HG03565 (cell line): ENCODE results near the gene GYPE.
"Not testable (repeated sequence)": the region's sequence is repeated elsewhere in the genome, so short reads cannot be mapped to it uniquely, and the experiment has no call there.

Experiments
- ATAC-seq: cut with Tn5 transposase; IDR thresholded peaks from one replicate; pipeline ENCODE4 v1.9.1; 2021; ENCODE audit warnings: mild to moderate bottlenecking, moderate library complexity; ENCODE audit not compliant: unreplicated experiment

Gene GYPE

DNA sequence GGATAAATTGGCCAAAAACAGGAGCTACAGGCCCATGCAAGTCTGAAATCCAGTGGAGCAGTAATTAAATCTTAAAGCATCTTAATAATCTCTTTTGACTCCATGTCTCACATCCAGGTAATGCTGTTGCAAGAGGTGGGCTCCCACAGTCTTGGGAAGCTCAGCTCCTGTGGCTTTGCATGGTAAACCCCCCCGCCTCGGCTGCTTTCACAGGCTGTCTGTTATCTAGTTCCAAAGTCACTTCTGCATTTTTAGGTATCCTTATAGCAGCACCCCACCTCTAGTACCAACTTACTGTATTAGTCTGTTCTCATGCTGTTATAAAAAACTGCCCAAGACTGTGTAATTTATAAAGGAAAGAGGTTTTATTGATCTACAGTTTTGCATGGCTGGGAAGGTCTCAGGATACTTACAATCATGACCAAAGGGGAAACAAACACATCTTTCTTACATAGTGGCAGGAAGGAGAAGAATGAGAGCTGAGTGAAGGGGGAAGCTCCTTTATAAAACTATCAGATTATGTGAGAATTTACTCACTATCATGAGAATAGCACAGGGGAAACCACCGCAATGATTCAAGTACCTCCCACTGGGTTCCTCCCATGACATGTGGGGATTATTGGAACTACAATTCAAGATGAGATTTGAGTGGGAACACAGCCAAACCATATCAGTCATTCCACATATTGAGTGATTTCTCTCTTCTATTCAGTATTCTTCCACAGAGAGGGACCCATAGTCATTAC lies 34.7 kb downstream of the GYPE start:
- ATAC-seq = not testable (repeated sequence)

DNA sequence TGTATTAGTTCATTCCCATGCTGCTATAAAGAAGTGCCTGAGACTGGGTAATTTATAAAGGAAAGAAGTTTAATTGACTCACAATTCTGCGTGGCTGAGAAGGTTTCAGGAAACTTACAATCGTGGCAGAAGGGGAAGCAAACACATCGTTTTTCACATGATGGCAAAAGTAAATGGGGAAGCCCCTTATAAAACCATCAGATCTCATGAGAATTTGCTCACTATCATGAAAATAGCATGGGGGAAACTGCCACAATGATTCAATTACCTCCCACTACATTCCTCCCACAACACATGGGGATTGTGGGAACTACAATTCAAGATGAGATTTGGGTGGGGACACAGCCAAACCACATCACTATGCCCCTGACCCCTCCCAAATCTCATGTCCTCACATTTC lies 35.4 kb downstream of the GYPE start:
- not testable (repeated sequence) for ATAC-seq

DNA sequence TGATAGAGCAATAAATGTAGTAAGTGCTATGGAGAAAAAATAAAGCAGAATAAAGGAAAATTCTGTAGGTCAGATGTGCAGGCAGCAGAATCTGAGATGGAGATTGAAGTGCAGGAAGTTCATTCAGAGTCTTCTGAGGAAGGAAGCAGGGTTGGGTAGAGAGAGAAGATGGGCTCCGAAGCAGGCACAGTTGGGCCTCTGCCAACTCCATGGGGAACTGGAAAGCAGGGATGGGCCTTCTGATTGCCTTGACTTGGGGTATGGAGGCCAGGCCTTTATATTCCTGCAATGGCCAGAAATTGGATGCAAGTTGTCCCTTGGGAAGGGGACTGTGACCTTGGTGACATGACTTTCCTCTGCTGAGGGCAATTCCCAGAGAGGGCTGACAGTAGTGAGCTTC lies 42.6 kb downstream of the GYPE start:
- ATAC-seq = not testable (repeated sequence)

DNA sequence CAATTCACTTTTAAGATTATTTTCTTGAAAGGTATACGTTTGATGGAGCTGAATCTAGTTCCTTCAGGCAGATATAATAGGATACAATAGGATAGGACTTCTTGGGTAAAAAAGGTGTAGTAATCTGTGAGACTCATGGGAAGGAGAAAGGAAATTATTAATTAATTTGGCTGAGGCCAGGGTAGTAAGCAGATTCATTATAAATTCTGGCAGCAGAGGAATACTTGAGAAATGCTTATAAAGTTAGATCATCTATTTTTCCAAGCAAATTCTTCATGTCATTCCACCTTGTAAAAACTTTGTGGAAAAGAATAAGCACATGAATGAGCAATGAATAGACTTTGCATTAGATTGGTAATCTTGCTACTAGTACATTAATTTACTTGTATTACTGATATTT lies 46.9 kb downstream of the GYPE start:
- no peak for ATAC-seq

DNA sequence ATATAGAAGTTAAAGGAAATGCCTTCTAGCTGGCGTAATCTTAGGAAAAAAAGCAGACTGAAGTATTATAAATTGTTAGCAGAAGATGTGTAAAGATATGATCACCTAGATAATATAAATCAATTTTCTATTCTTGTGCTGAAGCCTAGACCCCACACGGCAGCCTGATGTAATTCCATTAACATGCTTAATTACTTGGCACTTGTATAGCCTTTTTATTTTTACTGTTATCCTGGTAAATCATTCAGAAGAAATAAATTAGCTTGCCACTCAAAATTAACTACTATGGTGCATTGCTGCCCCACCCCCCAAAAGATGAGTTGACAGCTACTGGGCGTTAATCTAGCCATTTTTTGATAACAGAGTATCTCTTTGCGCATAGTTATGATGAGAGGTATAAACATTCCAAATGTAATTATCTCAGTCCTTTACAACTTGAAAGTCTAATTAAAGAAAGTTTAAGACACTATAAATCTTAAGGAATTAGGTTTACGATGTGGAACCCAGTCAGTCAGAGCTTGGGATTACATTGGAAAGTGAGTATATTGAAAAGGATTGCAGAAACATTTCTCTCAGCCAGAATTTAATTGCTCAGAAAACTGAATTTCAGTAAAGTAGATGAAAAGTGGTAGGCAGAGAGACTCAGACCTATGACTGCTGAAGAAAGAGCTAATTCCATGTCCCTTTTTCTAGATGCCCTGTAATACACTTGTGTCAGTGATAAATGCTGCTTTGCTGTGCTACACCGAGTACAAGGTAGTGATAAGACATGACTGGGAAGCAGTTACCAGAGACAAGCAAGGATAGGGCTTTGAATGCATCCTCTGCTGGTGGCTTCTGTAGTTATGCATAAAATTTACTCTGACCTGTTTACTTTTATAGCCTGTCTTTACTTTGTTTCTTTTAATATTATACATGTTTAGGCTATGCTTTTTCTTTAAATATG lies 47.7 kb downstream of the GYPE start:
- not testable (repeated sequence) for ATAC-seq

DNA sequence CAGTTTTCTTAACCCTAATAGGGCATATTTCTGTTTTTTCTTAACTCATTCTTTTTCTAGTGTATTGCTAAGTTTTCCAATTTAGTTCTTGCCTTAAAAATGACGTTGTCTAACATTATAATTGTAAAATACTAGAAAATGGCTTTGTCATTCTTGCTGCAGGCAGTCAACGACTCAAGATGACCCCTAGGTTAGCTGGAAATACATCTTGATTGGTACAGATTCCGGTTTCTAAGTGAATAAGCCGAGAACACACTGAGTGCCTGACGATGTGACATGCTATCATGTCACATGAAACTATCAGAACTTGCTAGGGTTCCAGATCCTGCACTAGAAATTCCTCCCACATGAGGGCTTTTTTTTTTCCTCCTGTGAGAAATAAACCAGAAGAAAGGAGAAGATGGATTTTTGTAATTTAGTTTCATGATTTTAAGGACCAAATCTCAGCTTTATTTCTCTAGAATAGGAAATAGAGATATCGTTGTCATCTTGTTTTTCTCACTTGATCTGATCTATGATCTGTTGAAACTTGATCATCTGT lies 49.3 kb downstream of the GYPE start:
- ATAC-seq = not testable (repeated sequence)

DNA sequence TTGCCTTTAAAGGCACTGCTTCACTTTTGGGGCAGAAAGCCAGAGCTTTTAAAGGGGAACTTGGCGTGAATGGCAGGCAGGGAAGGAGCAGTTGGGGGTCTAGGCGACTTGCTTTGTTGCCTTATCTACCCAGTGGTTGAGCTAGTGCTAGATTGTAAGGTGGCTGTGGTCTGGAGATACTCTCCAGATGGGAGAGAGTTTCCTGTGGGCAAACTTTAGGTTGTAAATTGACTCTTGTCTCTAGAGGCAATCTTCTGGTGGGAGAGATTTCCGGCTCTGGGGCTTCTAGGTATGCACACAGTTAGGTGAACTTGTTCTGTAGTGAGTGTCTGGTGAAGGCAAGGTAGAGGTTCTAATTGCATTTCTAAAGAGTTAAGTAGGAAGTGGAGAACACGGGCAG lies 50.7 kb downstream of the GYPE start:
- not testable (repeated sequence) for ATAC-seq

DNA sequence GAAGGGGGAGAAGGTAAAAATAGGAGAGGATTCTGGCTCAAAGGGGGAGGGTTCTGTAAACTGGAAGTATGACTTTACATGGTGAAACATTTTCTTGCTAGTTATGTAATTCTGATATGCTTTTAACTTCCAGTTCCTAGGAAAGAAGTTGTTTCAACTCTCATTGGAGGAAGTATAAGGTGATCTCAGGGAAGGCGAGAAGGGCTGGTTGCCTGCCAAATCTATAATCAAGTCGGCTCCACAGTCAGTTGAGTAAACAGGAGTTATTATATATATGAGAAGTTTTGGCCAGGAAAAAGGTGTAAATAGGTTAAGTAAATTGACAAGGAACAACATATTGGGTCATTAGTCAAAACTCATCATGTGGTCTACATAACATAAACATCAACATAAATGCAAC lies 56.1 kb downstream of the GYPE start:
- not testable (repeated sequence) for ATAC-seq

DNA sequence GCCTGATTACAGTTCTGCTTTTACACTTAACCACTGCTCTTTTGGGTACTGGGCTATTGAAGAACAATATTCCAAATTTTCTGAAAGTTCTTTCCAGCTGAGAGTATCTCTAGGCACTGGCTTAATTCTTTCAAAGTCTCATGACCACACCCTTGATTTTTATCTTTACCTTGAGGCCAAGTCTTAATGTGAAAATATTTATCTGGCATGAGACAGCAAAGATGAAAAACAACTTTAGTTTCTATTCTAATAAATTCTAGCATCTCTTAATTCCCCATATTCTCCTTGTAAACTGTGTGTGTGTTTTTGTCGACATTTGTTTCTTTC lies 61.9 kb downstream of the GYPE start:
- ATAC-seq = not testable (repeated sequence)

DNA sequence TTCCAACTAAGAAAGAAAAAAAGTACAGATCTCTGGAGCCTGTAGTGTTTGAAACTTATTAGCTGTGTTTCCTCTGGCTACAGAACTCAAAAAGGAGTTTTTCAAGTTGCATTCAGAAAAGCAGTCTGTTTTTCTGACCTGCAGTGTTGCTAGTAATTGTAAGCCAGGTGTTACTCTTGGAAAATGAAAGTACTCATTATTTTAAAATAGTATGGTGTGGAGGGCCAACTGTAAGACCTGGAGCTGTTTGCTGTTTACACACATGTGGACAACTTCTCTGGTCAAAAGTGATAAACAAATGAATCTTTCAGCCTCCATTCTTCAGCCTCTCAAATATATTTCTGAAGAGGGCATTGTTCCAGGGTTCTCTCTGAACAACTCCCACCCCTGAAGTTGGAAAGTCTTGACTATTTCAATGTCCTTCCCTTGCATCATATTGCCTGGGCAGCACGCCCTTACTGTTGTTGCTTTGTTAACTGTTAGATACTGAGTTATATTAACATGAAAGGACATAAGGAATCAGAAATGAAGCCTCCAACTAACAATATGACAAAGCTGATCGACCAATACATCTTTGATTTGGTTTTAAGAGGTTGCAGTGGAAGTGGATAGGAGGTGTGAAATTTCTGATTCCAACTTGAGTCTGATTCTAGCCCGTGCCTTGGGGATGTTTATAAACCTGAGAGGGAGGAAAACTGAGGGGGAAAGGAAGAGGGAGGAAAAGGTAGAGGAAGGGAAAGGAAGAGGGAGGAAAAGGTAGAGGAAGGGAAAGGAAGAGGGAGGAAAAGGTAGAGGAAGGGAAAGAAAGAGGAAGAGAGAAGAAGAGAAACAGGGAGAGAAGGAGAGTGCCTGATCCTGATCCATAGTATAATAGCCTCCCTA lies 62.5 kb downstream of the GYPE start:
- ATAC-seq = not testable (repeated sequence)

DNA sequence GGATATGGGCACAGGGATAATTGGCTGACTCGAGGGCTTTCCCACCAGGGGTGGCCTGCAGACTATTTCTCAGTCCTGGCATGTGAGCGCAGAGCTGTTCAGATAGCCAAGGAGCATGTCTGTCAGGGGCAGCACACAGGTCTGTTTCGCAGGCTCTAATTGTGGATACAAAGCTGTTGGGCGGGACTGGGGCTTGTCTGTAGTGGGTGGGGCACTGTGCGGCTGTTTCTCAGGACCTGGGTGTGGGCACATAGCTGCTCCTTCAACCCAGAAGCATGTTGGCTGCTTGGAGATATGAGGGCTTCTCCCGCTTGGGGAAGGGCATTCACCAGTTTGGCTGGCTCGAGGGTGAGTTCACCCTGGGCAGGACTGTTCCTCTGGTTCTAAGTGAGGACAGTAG lies 65.9 kb downstream of the GYPE start:
- ATAC-seq = not testable (repeated sequence)

DNA sequence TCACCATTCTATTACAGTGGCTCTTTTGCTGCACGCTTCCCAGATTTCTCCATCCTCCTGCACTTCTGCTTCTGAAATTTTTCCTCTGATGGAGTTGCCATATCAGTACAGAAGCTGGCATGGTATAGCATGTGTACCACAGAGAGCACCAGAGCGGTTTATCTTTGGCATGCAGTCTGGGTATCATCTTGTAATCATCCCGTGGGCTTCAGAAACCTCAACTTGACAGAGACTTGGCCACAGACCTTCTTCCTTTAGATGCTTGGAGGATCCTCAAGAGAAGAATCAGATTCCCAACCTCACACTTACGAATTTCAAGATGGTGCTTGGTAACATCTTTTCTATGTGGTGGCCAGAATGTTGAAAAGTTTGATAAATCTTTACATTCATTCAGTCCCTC lies 71.2 kb downstream of the GYPE start:
- not testable (repeated sequence) for ATAC-seq

DNA sequence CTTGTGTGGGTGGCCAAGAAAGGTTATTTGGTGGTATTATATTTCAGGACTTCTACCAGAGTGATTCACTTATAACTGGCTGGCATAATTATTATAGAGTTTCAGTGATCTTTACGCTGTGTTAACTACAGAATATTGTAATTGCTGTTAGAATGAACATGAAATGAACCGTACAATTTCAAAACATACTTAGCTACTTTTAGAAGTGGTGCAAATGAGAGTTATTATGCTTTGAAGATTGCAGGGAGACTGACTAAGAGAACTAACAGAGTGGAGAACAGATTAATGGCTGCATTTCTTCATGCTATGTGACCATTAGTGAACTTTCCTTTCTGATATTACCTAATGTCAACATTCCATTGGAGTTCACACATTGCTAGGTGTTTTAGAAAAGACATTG lies 71.7 kb downstream of the GYPE start:
- ATAC-seq = not testable (repeated sequence)

DNA sequence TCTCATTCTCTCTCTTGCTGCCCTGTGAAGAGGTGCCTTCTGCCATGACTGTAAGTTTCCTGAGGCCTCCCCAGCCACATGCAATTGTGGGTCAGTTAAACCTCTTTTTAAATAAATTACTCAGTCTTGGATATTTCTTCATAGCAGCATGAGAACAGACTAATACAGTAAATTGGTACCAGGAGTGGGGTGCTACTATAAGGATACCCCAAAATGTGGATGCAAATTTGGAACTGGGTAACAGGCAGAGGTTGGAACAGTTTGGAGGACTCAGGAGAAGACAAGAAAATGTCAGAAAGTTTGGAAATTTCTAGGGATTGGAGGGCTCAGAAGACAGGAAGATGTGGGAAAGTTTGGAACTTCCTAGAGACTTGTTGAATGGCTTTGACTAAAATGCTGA lies 74.8 kb downstream of the GYPE start:
- ATAC-seq = not testable (repeated sequence)

DNA sequence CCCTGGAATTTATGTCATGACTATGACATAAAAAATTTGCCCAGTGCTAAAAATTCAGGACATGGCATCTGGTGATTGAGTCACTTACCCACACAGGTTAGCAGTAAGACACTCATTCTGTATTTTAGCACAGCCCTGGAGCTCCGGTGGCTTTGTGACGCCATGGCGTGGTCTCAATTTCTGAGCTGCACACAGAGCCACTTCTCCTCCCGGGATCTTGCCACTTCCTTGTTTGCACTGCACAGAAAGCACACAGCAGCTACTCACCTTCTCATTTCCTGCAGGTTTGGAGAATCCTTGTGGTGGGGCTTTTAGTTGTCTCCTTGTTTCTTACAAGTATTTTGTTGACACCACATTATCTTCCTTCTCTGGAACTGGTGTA lies 76.1 kb downstream of the GYPE start:
- ATAC-seq = not testable (repeated sequence)
